ENCODE data around the gene RSPO4.

DNA sequence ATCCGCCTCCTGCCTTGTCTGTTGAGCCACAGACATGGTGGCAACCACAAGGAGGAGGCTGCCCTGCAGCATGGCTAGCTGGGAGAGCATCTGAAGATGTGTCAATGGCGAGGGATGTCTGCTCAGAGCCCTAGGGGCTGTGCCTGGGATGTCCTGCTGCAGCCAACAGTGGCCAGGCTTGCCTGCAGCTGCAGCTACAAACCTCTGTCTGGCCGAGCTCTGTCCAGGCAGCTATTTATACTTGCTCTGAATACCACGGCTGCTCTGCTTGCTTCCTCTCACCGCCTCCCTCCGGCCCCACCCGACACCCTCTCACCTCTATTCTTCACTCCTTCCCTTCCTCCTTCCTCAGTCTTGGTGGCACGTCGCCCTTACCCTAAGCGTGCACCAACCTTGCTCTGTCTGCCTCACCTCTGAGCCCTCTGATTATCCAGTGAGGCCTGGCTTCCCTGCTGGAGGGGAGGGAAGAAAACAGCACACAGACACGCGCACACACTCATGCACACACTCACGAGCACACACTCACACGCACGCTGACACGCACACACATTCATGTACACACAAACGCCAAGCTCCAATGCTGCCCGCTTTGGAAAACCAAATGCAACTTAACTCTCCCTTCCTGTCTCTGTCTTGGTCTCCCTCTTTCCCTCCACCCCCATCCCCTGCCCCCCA lies 85.8 kb downstream of the RSPO4 start, which contains the start of gene ANGPT4:
- TF ChIP-seq, protein P1, sequence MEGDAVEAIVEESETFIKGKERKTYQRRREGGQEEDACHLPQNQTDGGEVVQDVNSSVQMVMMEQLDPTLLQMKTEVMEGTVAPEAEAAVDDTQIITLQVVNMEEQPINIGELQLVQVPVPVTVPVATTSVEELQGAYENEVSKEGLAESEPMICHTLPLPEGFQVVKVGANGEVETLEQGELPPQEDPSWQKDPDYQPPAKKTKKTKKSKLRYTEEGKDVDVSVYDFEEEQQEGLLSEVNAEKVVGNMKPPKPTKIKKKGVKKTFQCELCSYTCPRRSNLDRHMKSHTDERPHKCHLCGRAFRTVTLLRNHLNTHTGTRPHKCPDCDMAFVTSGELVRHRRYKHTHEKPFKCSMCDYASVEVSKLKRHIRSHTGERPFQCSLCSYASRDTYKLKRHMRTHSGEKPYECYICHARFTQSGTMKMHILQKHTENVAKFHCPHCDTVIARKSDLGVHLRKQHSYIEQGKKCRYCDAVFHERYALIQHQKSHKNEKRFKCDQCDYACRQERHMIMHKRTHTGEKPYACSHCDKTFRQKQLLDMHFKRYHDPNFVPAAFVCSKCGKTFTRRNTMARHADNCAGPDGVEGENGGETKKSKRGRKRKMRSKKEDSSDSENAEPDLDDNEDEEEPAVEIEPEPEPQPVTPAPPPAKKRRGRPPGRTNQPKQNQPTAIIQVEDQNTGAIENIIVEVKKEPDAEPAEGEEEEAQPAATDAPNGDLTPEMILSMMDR (IDR thresholded peaks at IDR 0.05), result no peak
- TF ChIP-seq POLR2A (IDR thresholded peaks at IDR 0.05) (no peak), EP300 (IDR thresholded peaks at IDR 0.05) (no peak)
